DMS114 treated with DMSO at 0.1 percent for 48 hours (cell line): ENCODE results near the gene ARL15.

Experiments
- DNase-seq: peaks from one replicate; lab custom pipeline; 2025; ENCODE audit not compliant: unreplicated experiment; lab: John Stamatoyannopoulos, UW

The ARL15 gene

DNA sequence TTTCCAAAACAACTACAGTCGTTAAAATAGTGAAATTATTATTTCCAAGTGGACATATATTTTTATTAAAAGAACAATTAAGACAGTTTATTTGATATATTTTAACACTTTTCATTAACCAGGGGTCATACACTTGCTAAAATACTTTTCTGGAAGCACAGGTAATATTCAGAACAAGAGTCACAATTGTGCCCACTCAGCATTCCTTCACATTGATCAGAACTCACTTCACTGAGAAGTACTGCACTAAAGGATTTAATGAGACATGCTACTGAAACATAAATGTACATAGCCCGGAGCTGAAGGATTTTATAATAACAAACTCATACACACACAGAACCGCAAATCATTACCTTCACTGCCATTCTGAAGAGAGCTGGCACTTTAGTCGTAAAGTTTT is 361.8 kb downstream of the ARL15 start:
- DNase-seq: no peak

GRCh38 chr5:53946405-53947100 is 363.8 kb downstream of the ARL15 start:
- DNase-seq: no peak

DNA sequence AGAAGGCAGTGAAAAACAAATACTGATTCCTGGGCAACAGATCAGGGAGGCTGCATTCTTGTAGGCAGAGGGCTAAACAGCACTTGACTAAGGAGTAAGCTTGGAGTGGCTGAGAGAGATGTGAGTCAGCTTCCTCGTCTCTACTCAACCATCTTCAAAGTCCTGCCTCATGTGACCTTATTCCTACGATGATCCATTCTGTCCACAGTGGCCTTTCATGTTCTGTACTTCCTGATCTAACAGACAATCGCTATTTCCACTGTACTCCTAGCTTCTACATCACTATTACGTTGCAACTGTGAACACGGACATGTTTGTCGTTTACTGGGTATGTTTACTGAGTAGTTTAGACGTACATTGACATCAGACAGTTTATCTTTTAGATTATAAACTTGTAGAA is 365.4 kb downstream of the ARL15 start:
- no peak for DNase-seq

- no peak for DNase-seq
Measured at GRCh38 chr5:53943938-53944337, 366.4 kb downstream of the ARL15 start.

DNA sequence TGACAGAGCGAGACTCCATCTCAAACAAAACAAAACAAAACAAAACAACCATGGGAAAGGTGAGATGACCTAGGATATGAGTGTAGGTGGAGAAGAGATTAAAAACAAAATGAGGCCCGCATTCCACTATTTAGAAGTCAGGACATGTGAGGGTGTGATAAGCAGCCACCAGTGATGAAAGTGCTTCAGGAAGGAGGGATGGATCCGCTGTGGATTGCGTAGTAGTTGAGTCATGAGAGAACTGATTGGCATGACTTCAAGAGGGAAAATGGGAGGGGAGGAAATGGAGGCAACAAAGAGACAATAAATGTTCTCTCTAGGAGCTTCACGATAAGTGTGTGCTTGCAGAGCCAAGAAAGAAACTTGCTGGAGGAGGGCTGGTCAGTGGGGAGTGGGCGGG is 367.6 kb downstream of the ARL15 start:
- DNase-seq: no peak

- no peak for DNase-seq
Measured at GRCh38 chr5:53940921-53941320, 369.5 kb downstream of the ARL15 start.

DNA sequence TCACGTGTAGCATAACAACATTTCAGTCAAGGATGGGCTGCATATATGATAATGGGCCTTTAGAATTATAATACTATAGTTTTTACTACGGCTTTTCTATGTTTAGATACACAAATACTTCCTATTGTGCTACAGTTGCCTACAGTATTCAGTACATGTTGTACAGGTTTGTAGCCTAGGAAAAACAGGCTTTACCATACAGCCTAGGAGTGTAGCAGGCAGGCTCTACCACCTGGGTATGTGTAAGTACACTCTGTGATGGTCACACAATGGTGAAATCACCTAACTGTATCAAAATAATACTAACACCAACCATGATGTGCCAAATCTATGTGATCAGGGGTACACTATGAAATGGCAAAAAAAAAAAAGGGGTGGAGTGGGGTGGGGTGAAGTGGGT is 372.9 kb downstream of the ARL15 start:
- DNase-seq: no peak

DNA sequence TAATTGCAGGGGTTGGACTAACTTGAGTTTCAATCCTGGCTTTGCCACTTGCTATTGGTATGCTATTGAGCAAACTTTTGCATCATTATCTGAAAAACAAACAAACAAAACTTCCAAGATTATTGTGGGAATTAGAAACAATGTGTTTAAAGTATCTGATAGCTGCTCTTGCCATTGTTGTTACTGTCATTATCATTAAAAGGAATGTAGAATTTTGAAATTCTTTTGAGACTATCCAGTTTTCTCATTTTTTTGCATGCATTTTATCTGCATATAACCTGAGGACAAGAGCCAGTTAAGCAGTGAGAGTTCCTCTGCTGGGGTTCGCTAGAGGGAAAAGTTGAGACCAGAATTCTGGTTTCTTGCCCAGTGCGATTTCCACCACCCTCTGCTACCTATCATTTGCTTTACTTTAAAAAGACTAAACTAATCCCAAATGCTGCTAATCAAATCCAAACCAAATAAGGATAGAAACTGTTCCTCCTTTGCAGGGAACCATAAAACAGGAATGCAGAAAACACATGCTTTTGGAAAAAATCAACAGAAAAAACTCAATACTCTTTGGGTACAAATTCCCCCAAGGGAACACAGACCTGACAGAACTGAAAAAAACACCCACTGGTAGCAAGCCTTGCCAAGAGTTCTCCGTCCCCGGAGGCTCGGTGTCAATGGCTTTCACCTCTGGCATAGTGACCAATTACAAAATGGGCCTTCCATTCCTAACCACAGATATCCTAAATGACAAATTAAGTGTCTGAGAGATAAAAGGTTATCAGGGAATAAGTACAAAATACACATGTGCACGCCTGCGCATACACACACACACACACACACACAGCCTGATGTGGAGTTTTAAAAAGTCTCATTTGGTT is 373.7 kb downstream of the ARL15 start:
- no peak for DNase-seq

DNA sequence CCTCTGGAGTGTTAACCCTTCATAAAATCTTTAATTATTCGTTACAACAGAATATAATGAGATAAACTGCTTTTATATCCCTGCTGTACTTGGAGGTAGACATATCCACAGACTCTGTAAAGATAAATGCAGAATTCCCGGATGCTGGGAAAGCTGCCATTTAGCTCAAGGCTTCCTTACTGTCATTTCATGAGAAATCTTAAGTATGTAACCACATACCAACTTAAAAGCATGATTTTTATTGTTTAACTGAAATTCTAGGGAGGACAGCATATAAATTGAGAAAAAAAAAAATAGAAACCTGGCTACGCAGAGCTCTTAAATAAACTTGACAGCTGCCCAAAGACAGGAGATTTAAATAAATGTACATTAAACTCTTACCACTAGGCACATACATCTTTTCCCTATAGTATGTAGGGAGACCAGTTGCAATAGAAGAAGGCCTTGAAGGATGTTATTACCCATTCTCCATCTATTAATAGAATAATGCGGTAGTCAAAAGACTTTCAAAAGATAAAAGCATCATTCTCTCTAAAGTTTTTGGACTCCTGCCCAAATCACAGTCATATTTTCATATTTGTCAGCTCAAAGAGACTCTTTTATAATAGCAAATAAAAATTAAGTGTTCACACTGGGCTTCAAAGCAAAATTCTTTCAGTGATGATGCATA is 376.1 kb downstream of the ARL15 start:
- no peak for DNase-seq

DNA sequence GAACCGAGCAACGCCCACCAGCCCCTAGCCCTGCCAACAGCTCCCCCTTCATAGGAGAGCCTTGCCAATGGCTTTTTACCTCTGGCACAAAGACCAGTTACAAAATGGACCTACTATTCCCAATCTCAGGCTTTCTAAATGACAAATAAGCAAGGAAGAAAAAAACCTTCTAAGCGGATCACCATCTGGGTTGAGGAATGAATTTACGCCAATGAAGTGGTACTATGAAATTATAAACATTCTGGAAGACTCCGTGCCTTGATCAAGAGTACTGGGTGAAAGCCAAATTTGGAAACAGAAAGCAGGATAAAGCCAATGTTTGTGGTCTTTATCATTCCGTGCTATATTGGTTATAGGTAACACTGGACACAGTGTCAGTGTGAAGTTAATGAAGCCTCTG is 378.0 kb downstream of the ARL15 start:
- no peak for DNase-seq

DNA sequence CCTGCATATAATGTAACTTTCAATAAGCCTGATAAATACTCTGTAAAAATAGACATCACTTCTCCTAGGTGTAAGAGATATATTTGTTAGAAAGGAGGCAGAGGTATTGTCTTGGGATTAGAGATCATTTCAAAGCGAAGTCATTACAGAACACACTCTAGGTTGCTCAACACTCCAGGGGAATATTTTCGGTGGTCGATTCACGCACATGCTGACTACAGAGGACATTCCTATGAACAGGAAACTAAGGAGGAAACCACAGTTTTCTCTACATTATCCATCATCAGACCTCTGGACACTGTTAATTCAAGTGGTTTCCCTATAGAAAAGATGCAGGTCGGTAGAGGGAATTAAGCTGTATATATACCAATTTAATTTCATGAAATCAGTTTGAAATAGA is 379.9 kb downstream of the ARL15 start:
- DNase-seq: no peak

GRCh38 chr5:53929570-53929969 is 380.8 kb downstream of the ARL15 start:
- DNase-seq: no peak

DNA sequence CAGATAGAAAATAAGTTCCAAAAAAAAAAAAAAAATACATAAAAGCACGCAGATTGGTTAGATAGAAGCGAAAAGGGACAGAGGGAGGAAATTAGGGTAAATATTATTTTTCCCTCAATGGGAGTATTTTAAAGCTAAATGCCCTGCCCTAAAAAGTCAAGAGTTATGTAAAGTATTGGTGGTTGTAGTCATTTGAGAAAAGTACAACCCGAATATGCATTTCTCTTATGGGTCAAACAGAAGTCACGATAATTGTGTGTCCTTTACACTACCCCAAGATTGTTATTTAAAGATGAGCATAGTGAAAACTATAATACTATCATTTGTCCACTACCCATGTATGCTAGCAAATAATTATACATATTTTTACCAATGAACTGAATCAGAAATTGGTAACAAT is 381.2 kb downstream of the ARL15 start:
- DNase-seq: no peak

- DNase-seq: no peak
Measured at GRCh38 chr5:53928641-53929040, 381.7 kb downstream of the ARL15 start.

DNA sequence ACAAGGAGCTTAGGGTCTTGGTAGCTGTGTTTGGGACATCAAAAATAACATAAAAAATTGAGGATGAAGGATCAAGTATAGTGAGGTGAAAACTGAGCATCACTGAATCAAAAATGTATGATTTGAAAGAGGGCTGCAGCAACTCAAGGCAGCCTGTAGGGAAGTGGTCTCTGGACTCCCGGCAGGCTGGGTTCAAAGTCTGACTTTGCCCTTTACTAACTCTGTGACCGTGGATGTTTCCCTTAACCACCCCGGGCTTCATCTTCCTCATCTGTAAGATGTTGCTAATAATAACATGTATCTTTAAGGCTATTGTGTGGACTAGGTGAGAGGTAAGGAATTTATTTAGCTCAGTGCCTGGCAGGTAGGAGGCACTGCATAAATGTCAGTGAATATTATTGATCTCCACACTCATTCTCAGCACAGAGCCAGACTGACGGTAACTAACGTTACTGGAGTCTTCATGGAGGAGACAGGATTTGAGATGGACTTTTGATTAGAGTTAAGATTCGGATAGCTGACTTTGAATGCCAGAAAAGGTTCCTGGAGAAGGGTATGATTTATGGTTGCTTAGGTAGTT is 382.6 kb downstream of the ARL15 start:
- DNase-seq: no peak

GRCh38 chr5:53926026-53926425 is 384.3 kb downstream of the ARL15 start:
- no peak for DNase-seq

GRCh38 chr5:53924392-53924791 is 386.0 kb downstream of the ARL15 start:
- DNase-seq: no peak

DNA sequence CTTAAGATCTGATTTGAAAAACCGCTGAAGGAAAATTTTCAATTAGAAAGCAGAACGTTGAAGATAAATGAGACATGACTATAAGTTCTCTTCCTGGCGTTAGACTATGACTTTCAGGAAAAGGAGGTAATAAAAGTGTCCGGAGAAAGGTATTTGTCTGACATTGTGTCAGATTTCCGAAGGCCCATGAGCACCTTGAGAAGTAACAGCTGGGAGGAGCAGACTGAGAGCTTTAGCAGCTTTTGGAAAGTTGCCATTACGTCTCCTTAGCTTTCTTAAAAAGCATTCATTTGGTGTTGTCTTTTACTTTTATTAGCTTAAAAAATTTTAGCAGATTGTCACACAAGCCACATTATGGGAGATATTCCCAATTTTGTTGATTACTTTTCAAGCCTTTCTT is 386.4 kb downstream of the ARL15 start:
- no peak for DNase-seq

DNA sequence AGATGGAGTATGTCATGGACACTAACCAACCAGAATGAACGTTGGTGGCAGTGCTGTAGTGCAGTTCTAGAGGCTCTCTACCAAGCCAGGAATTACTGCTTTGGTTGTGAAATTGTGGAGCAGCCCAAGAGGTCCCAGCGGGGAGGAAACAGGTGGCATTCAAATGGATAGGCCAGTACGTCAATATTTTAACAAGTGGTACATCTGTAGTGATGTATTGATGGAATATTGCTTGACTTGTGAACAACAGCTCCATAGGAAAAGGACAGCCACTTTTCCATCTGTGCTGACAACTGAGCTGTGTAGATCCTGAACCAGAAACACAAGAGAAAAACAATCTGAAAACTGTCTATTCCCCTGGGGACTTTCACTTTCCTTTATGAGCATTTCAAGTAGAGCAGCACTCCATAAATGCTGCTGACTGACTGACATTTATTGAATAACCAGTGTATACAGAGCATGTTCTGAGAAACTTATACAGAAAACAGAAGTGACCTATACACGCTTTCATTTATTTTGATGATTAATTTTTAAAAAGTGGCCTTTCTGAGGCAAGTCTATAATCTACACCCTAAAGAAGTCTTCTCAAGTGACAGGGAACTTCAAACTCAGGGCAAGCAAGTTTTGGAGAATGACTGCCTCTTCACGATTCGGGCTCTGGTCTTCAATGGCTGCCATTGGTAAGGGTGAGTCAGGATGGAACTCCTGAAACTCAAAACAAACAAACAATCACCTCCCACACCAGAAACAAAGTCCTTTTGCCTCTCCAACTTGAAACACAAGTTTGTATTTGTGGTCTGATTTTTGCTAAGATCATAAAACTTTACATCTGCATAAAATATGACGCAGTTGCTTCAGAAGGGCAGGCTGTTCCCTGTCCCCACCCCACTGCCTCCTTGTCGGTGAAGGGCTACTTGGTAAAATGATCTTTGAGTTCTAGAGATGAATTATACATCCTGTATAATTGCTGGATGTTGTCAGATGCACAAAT is 387.6 kb downstream of the ARL15 start:
- no peak for DNase-seq

- no peak for DNase-seq
Measured at GRCh38 chr5:53917826-53918225, 392.5 kb downstream of the ARL15 start.
